Erythroblast (primary cell): ENCODE data around the gene SH3RF2.

Experiments
- GATA1 ChIP-seq: IDR thresholded peaks from 2 replicates; pipeline ENCODE4 v1.6.1; 2011; ENCODE audit warnings: low read depth, mild to moderate bottlenecking, control low read depth, low read length, moderate library complexity
- POLR2A ChIP-seq: IDR thresholded peaks from 2 replicates; pipeline ENCODE4 v1.6.1; 2011; ENCODE audit warnings: mild to moderate bottlenecking, low read length

GRCh38 chr5:145965804-145966203 lies 29.4 kb downstream of the SH3RF2 start:
- TF ChIP-seq POLR2A (no peak), GATA1 (no peak)
